Measurements from ENCODE around the gene ICE1. TPM values are rescaled to one million over a fixed set of nuclear protein-coding genes. Genes with fewer than 3 reads are reported as not detected.

Gene ICE1
- total and polyA plus RNA-seq, 4 donors: 4.1 to 18.8 (median 9.5) TPM

DNA sequence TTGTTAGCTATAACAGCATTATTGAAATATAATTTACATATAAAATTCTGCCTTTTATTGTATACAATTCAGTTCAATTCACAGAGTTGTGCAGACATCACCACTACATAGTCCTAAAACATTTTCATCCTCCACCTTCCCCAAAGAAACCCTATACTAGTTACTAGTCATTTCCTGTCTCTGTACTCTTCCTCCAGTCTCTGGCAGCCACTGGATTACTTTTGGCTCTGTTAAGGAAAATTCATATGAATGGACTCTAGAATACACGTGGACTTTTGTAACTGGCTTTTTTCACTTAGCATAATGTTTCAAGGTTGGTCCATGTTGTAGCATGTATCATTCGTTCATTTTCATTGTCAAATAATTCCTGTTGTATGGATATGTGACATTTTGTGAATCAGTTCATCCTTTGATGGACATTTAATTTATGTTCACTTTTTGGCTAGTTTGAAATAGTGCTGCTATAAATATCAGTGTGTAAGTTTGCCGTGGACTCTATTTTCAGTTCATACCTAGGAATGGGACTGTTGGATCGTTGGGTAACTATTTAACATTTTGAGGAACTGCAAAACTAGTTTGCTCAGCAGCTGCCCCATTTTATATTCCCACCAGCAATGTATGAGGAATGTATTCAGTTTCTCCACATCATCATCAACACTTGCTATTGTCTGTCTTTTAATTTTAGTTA, 9.7 kb downstream of the ICE1 start:
- no peaks in the 10 kb centered on the region for H3K36me3 ChIP-seq (ENCODE audit: control insufficient read depth in 4 of 4, insufficient read depth in 3 of 4, low read depth in 1 of 4, low read length in 3 of 4)
- no peak overlapping the region for H3K4me3 ChIP-seq (ENCODE audit: low read depth in 1 of 3, low read length in 3 of 3)
- no peak overlapping the region for H3K27ac ChIP-seq (ENCODE audit: low read depth in 1 of 2, low read length in 2 of 2)
- no peaks in the 10 kb centered on the region for H3K27me3 ChIP-seq (ENCODE audit: control insufficient read depth in 4 of 4, insufficient read depth in 4 of 4, low read length in 3 of 4)
- no peaks in the 10 kb centered on the region for H3K9me3 ChIP-seq (ENCODE audit: control insufficient read depth in 4 of 4, low read length in 3 of 4)
- H3K9ac ChIP-seq (ENCODE audit: low read depth in 1 of 2, low read length in 2 of 2): no peak overlapping the region
- TF ChIP-seq, protein P1, sequence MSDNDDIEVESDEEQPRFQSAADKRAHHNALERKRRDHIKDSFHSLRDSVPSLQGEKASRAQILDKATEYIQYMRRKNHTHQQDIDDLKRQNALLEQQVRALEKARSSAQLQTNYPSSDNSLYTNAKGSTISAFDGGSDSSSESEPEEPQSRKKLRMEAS (IDR thresholded peaks at IDR 0.05): no peak
- TF ChIP-seq, protein P2, sequence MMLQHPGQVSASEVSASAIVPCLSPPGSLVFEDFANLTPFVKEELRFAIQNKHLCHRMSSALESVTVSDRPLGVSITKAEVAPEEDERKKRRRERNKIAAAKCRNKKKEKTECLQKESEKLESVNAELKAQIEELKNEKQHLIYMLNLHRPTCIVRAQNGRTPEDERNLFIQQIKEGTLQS (IDR thresholded peaks at IDR 0.05): no peak
- no peak for TF ChIP-seq SP1 (IDR thresholded peaks at IDR 0.05)
- no peak for TF ChIP-seq FOXA2 (IDR thresholded peaks at IDR 0.05)
- TF ChIP-seq, protein P3, sequence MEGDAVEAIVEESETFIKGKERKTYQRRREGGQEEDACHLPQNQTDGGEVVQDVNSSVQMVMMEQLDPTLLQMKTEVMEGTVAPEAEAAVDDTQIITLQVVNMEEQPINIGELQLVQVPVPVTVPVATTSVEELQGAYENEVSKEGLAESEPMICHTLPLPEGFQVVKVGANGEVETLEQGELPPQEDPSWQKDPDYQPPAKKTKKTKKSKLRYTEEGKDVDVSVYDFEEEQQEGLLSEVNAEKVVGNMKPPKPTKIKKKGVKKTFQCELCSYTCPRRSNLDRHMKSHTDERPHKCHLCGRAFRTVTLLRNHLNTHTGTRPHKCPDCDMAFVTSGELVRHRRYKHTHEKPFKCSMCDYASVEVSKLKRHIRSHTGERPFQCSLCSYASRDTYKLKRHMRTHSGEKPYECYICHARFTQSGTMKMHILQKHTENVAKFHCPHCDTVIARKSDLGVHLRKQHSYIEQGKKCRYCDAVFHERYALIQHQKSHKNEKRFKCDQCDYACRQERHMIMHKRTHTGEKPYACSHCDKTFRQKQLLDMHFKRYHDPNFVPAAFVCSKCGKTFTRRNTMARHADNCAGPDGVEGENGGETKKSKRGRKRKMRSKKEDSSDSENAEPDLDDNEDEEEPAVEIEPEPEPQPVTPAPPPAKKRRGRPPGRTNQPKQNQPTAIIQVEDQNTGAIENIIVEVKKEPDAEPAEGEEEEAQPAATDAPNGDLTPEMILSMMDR (IDR thresholded peaks at IDR 0.05; ENCODE audit: low read depth, low read length, missing input control): no peak
- TF ChIP-seq JUND (IDR thresholded peaks at IDR 0.05): no peak
- TF ChIP-seq, protein P4, sequence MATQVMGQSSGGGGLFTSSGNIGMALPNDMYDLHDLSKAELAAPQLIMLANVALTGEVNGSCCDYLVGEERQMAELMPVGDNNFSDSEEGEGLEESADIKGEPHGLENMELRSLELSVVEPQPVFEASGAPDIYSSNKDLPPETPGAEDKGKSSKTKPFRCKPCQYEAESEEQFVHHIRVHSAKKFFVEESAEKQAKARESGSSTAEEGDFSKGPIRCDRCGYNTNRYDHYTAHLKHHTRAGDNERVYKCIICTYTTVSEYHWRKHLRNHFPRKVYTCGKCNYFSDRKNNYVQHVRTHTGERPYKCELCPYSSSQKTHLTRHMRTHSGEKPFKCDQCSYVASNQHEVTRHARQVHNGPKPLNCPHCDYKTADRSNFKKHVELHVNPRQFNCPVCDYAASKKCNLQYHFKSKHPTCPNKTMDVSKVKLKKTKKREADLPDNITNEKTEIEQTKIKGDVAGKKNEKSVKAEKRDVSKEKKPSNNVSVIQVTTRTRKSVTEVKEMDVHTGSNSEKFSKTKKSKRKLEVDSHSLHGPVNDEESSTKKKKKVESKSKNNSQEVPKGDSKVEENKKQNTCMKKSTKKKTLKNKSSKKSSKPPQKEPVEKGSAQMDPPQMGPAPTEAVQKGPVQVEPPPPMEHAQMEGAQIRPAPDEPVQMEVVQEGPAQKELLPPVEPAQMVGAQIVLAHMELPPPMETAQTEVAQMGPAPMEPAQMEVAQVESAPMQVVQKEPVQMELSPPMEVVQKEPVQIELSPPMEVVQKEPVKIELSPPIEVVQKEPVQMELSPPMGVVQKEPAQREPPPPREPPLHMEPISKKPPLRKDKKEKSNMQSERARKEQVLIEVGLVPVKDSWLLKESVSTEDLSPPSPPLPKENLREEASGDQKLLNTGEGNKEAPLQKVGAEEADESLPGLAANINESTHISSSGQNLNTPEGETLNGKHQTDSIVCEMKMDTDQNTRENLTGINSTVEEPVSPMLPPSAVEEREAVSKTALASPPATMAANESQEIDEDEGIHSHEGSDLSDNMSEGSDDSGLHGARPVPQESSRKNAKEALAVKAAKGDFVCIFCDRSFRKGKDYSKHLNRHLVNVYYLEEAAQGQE (IDR thresholded peaks at IDR 0.05): no peak
- no peak for TF ChIP-seq YY1 (IDR thresholded peaks at IDR 0.05)
- TF ChIP-seq EGR1 (IDR thresholded peaks at IDR 0.05; ENCODE audit: low read depth in 2 of 2): no peak
- WGBS: 80% methylated on average over 4 of the region's 4 CpGs
- no peak for DNase-seq (ENCODE audit: low spot score)
- peaks cover 0 to 17% (median 14%) of the 10 kb centered on the region in 4 donors for H3K4me1 ChIP-seq (ENCODE audit: control insufficient read depth in 4 of 4, insufficient read depth in 4 of 4, low read length in 3 of 4)

DNA sequence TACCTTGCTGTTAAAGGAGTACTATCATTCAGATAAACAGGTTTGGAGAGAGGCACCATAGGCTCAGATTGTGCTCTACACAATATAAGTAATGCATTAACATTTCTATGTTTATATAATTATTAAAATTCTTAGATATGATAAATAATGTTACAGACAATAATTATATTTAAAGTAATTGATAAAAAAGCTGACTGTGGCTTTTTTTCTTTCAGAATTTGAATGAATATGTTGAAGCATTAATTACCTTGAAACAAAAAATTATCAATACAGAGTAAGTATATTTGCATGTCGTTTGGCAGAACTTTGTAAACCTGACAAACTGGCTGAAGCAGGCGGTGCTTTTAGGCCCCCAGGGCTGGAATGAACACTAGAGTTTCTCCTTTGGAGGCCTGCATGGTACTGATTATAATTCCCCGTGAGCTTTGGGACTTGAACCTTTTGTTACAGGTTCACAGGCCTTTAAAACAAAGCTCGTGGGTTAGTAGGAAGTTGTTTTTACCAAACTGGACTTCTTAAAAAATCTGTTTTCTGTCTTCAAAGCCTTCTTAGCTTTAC, 13.8 kb downstream of the ICE1 start:
- H3K36me3 ChIP-seq (ENCODE audit: control insufficient read depth in 4 of 4, insufficient read depth in 3 of 4, low read depth in 1 of 4, low read length in 3 of 4): peaks cover 0 to 8% (median 0%) of the 10 kb centered on the region in 4 donors
- H3K27ac ChIP-seq (ENCODE audit: low read depth in 1 of 2, low read length in 2 of 2): no peak overlapping the region
- no peak overlapping the region for H3K9ac ChIP-seq (ENCODE audit: low read depth in 1 of 2, low read length in 2 of 2)
- TF ChIP-seq, protein P4 (IDR thresholded peaks at IDR 0.05): no peak
- TF ChIP-seq FOXA2 (IDR thresholded peaks at IDR 0.05): no peak
- no peak for TF ChIP-seq YY1 (IDR thresholded peaks at IDR 0.05)
- no peak for TF ChIP-seq EGR1 (IDR thresholded peaks at IDR 0.05; ENCODE audit: low read depth in 2 of 2)
- no peak for TF ChIP-seq RXRA (IDR thresholded peaks at IDR 0.05)
- TF ChIP-seq HNF4G (IDR thresholded peaks at IDR 0.05): no peak
- no peak for TF ChIP-seq TAF1 (conservative IDR thresholded peaks at IDR 0.05)
- TF ChIP-seq JUND (IDR thresholded peaks at IDR 0.05): no peak
- no peak for DNase-seq (ENCODE audit: low spot score)
- WGBS: 84% methylated on average over 4 of the region's 4 CpGs
- H3K4me3 ChIP-seq (ENCODE audit: low read depth in 1 of 3, low read length in 3 of 3): no peak overlapping the region
- no peaks in the 10 kb centered on the region for H3K27me3 ChIP-seq (ENCODE audit: control insufficient read depth in 4 of 4, insufficient read depth in 4 of 4, low read length in 3 of 4)
- no peaks in the 10 kb centered on the region for H3K9me3 ChIP-seq (ENCODE audit: control insufficient read depth in 4 of 4, low read length in 3 of 4)
- peaks cover 0 to 2% (median 0%) of the 10 kb centered on the region in 4 donors for H3K4me1 ChIP-seq (ENCODE audit: control insufficient read depth in 4 of 4, insufficient read depth in 4 of 4, low read length in 3 of 4)
